GM21619 (cell line): Measurements from ENCODE around the gene TMA7B.
"Not testable (repeated sequence)": the region's sequence is repeated elsewhere in the genome, so short reads cannot be mapped to it uniquely, and the experiment has no call there.

Experiments used
- ATAC-seq: cut with Tn5 transposase; IDR thresholded peaks from one replicate; pipeline ENCODE4 v1.9.1; 2021; ENCODE audit not compliant: unreplicated experiment

The TMA7B gene

GRCh38 chr22:39951603-39952293 lies 8.4 kb upstream of the TMA7B start:
- ATAC-seq, result not testable (repeated sequence)

- ATAC-seq, result no peak
These were observed 7.8 kb upstream of the TMA7B start for GRCh38 chr22:39952347-39952746.

GRCh38 chr22:39953101-39953500 lies 7.1 kb upstream of the TMA7B start:
- no peak for ATAC-seq

- no peak for ATAC-seq
These were observed 5.6 kb upstream of the TMA7B start for GRCh38 chr22:39954584-39955055.

GRCh38 chr22:39955675-39956074 lies 4.5 kb upstream of the TMA7B start:
- no peak for ATAC-seq

- ATAC-seq, result no peak
These were observed 3.1 kb upstream of the TMA7B start for GRCh38 chr22:39956932-39957664.

- no peak for ATAC-seq
These were observed 2.0 kb upstream of the TMA7B start for GRCh38 chr22:39958009-39958711.

GRCh38 chr22:39958949-39959639 lies 1.1 kb upstream of the TMA7B start:
- ATAC-seq, result no peak

GRCh38 chr22:39960791-39961746 lies 872 bp downstream of the TMA7B start:
- ATAC-seq, result peak; percentile 89

- no peak for ATAC-seq
These were observed 1.9 kb downstream of the TMA7B start for GRCh38 chr22:39962071-39962470.

GRCh38 chr22:39965748-39966147 lies 5.6 kb downstream of the TMA7B start:
- no peak for ATAC-seq

GRCh38 chr22:39966470-39966869 lies 6.3 kb downstream of the TMA7B start:
- no peak for ATAC-seq

GRCh38 chr22:39967103-39967829 lies 7.1 kb downstream of the TMA7B start:
- ATAC-seq, result no peak

- ATAC-seq, result no peak
These were observed 8.1 kb downstream of the TMA7B start for GRCh38 chr22:39967996-39968972.

GRCh38 chr22:39970742-39971141 lies 10.5 kb downstream of the TMA7B start:
- no peak for ATAC-seq

- ATAC-seq, result no peak
These were observed 12.4 kb downstream of the TMA7B start for GRCh38 chr22:39972641-39973040.

- ATAC-seq, result no peak
These were observed 13.5 kb downstream of the TMA7B start for GRCh38 chr22:39973656-39974055.

GRCh38 chr22:39974065-39974464 lies 13.9 kb downstream of the TMA7B start:
- no peak for ATAC-seq
